Stimulated activated CD8-positive, alpha-beta memory T cell treated with anti-CD3 and anti-CD28 coated beads, Interleukin-12 subunit alpha, Interleukin-12 subunit beta, amount 100 ng/mL, for 24 hours (primary cell): ENCODE results near the gene CCDC57.
"Not testable (repeated sequence)": the region's sequence is repeated elsewhere in the genome, so short reads cannot be mapped to it uniquely, and the experiment has no call there.

Source experiments
- DNase-seq: peaks from one replicate; pipeline ENCODE4 v3.0.0-alpha.2; 2020; ENCODE audit errors: extremely low read depth

Gene CCDC57

DNA sequence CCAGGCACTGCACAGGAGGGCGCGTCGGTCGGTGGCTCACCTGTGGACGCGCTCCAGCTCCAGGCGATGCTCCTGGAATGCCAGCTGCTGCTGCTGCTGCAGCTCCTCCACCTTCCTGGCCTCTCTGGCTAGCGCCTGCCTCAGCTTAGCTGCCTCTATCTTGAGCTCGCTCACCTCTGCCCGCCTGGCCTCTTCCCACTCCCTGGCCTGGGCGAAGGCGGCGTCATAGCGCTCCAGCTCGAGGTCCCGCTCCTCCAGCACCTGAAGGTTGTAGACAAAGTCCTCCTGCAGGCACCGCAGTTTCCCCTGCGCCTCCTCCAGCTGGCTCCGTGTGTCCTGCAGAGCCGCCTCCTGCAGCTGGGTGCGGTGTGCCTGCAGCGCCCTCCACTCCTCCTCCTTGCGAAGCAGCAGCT, 11.1 kb downstream of the CCDC57 start:
- DNase-seq: no peak

DNA sequence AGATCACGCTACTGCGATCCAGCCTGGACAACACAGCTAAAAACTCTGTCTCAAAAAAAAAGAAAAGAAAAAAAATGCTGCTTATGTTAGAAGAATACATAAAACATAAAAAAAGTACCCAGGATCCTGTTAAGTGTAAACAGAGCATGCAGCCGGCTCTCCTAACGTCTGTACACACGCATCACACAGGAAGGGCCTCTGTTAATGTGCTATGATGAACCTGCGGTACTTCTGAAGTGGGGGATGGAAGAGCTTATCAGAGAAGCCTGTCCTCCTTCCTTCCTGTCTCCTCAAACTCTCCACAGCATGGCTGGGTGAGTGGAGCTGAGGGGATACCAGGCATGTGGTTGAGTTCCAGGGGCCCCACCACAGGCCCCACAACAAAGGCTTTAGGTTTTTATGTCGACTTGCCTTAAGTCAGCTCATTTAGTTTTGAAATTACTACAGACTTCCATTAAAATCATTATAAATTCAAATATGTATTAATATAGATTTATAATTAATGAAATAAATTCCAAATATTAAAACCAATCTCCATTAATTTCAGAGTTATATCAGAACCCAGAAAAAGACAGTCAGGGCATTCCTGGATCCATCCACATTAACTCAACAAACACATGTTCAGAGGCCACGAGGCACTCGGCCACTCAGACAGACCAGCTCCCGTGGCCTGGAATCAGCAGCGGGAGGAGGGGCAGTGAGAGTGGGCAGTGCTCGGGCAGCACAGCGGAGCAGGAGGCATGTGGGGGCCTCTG, 11.7 kb downstream of the CCDC57 start:
- no peak for DNase-seq

DNA sequence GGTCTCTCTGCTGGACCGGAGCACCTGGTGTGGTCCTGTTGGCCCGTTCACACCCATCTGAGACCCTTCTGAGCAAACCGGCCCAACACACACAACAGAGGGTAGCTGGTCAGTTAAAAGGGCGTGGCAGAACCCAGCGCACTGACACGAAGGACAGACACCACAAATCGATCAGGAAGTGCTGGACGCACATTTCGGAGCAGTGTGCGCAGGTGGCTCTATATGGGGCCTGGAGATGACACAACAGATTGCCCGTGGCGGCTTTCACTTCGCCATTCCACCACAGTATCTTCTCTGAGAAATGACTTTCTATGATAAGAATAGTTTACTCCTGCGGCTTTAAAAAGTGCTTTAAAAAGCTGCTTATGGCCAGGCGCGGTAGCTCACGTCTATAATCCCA, 12.5 kb downstream of the CCDC57 start:
- DNase-seq: no peak

DNA sequence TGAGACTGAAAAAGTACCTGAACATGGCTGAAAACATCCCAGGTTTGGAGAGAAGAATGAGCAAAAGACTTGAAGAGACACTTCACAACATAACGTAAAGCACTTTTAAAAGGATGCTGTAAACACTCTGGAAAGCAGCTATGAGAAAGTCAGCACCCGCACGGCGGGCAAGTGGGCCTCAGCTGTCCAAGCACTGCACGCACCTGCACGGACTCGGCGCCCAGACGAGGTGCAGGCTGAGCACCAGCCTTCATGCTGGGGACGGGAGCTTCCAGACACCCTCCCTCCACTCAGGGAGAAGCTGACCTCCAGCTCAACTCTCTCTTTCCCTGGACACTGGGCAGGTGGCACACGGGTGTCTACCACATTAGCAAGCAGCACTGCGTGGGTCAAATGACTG, 13.1 kb downstream of the CCDC57 start:
- DNase-seq: no peak

DNA sequence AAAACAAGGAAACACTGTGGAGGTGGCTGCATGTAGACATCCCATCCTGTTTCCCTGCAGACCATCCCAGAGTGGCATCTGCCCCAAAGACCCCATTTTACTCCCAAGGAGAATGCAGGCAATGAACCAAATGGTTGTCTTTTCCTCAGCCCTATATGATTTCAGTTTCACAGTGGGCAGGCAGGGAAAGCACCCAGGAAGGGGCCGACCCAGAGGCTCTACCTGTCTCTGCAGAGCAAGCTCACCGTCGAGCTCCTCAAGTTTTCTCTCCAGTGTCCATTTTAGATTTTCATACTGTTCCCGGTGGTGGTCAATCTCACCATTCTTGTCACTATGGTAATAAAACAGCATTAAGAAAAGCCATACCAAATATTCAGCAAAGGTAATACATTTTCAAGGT, 14.6 kb downstream of the CCDC57 start:
- DNase-seq: no peak

DNA sequence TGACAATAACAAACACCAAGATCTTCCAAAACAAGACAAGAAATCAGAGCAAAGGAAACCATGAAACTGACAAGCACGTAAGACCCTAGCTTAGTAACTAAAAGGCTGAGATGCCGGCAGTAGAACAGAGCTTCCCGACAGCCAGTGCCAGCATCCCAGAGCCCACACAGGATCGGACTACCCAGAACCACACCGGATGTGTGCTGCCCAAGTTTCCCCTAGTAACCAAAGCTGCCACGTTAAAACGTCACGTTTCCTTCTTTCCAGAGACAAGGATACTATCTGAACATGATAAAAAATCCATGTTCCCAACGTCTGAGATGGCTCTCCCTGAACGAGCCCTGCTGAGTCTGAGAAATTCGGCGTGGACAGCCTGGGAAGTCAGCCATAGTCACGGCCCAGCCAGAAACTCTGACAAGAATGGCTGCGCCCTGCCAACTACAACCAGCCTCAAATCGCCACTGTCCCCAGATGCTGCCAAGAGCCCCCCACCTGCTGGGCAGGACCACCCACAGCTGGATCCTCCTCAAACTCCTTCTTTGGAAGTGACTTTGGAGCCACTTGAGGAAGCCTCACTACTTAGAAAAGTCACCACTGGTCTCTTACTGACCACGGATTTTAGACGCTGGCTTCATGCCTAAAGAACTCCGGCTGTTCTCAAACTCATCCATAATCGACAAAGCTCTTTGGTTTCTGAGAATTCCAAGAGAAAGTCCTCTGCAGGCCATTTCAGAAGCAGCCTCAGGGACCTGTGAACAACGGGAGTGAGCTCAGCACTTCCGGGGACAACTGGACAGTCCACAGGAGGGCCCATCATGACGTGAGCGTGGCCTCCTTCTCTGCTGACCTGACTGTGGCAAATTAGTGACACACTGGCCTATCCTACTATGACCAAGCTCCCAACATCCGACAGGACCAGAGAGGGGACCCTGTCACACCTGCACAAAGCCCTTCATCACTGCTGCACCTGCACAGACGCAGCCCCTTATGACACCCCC, 16.7 kb downstream of the CCDC57 start:
- no peak for DNase-seq

DNA sequence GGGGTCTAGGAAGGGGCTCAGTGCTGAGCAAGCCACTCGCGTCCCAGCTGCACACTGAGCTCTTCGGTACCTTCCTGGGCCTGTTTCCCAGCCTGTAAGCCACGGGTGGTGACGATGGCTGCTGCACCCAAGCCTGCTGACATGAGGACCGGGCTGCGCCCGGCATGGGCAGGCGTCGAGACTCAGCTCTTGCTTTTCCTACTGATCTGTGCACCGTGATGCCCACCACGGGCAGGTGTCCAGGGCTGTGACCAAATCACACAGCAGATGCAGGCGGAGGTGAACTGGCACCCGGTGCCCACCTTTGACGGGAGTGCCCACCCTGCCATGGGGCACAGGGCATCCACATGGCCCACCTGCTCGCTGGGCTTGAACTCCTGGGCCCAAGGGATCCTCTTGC, 17.9 kb downstream of the CCDC57 start:
- DNase-seq: no peak

DNA sequence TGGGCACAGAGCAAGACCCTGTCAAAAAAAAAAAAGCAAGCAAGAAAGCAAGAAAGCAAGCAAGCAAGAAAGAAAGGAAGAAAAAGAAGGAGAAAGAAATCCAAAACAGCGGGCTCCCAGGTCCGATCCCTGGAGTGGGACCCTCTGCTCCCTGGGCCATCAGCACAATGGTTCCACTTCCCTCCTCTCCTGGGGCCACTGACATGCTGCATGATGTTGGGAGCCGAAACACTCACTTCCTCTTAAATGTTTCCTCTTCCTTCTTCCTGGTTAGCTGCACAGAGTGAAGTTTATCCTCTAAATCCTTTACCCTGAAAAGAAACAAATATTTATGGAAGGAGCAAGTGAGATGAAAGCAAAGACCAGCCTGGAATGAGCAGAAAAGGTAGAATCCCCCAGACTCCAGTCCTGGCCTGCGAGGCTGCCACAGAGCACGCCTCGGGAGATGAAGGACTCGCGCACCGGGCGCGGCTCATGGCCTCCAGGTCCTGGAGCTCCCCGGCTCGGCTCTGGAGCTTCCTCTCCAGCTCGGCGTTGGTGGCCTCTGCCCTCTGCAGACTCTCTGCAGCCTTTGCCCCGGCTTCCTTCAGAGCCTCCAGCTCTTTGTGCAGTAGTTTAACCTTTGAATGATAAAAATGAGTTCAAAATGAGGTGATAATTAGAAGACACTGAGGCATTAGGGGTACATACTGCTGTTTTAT, 19.0 kb downstream of the CCDC57 start:
- no peak for DNase-seq

DNA sequence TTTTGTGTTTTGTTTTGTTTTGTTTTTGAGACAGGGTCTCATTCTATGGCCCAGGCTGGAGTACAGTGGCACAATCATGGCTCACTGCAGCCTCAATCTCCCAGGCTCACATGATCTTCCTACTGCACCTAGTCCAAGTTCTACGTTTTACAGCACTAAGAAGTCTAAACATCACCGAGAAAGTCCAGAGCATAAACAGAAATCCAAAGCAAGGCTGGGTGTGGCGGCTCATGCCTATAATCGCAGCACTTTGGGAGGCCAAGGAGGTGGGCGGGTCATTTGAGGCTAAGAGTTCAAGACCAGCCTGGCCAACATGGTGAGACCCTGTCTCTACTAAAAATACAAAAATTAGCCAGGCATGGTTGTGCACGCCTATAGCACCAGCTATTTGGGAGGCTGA, 19.6 kb downstream of the CCDC57 start:
- DNase-seq: not testable (repeated sequence)

DNA sequence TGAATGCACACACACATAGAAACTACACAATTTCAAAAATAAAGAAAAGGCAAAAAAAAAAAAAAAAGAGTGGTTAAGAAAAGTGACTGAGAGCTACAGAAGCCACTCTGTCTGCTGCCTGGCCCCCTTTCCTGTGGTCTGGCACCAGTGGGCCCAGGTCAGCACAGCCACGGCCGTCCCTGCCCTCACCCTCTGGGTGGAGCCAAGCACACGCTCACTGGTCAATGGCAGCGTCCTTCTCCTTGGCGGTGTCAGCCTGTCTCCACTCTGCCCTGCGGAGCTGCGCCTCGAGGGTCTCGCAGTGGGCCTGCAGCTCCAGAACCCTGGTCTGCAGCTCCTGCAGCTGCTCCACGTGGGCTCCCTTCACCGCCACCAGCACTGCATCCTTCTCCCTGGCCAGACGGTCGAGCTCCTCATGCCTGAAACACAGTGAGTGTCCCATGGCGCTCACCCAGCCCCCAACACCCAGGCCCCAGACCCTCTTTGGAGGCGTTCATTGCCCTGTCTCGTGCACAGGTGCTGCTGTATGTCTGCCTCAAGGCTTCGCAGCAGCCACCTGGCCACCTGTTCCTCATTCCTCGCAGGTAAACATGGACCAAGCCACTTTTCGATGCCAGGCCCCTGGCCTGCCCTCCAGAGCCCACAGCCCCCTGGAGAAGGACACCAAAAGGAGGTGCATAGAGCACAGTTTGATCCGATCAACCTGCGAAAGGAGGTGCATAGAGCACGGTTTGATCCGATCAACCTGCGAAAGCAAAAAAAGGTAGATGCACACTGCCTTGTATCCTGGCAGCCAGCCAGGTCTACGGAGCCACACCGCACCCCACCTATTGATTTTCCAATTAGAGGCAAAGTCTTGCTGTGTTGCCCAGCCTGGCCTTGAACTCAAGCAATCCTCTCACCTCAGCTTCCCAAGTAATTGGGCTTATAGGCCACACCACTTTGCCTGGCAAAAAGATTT, 24.4 kb downstream of the CCDC57 start:
- DNase-seq: no peak

DNA sequence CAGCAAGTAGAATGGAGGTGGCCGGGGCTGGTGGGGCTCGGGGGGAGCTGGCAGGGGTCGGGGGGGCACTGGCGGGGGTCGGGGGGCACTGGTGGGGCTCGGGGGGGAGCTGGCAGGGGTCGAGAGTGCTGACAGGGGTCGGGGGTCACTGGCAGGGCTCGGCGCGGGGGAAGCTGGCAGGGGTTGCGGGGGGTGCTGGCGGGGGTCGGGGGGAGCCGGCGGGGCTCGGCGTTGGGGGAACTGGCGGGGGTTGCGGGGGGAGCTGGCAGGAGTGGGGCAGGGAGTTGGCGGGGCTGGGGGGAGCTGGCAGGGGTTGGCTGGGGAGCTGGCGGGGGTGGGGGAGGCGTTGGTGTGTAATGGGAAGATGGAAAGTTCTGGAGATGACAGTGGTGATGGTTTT, 25.1 kb downstream of the CCDC57 start:
- DNase-seq: no peak

DNA sequence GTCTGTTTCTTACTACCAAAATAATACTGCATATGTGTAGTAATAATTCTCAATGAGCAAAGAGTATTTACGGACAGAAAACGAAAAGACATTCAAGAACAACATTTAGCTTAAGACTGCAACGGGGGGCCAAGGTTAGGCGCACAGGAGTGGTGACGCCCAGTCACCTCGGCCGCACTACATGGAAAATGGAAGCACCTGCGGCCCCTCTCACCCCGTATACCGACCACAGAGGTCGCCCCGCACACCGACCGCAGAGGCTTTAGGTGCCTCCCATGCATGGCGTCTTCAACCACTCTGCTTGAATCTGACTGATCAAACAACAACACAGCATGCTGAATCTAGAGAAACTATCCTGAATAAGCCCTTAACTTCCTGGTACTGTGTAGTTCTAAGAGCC, 26.4 kb downstream of the CCDC57 start:
- DNase-seq: no peak

DNA sequence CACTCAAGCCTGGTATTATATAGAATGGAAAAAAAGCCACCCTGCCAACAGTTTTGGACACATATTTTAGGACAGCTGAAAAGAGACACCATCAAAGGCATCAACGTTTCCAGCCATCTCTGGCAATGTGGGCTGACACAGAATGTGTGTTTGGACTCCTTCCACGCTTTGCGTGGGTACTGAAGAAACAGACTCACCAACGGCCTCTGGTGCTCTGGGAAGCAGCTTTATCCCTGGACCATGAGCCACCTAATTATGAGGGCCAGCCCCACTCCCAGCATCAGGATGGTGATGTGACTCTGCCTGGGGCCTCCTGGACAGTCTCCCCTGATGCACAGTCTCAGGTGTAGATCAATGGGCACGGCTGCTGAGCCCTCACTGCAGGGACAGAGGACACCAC, 27.9 kb downstream of the CCDC57 start:
- DNase-seq: no peak

DNA sequence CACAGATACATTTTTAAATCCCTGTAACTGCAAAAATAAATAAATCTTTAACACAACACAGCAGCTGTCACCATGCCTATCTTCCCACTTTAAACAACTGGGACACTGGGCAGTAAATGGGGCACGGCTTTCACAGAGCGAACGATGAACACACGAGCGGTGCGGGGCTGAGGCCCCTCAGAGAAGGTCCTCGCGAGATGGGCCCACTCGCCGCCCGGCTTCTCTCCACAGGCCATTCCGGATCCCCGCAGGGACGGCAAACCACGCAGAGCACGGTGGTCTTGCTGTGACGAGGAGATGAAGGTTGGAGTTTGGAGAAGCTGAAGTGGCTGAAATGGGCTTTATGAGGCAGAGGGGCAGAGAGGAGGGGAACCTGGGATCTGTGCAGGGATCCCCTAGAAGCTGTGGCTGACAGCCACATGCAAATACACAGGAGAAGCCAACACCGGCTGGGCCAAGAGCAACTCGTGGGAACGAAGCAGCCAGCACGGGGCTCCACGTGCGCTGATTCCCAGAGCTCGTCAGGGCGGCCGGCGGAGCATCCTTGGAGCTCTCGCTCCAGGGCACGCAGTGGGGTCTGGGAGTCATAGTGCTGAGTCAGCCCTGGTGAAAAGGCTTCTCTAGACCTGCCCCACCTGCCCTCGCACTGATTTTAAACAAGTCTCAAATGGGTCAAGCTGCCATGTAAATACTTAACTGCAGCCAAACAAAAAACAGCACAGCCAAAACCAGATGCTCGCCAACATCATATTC, 31.7 kb downstream of the CCDC57 start:
- DNase-seq: no peak

DNA sequence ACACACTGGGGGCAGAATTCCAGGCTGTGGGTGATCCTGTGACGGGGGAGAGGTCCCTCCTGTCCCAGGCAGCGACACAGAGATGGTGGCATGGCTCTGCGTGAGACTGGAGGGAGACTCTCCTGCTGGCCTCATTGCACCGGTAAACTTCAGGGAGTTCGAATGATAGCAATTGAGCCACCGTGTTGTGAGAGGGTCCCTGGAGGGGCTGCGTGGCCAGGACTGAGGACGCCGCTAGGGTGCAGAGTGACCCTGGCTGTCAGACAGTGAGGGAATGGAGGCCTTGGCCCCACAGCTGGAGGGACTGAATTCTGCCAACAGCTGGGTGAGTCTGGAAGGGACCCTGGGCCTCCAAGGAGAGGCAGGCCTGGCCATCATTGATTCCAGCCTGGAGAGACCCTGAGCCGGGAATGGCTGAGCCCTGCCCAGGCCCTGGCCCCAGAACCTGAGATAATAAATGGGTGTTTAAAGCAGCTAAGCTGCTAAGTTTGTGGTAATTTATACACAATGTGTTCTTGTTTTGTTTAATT, 32.6 kb downstream of the CCDC57 start:
- no peak for DNase-seq

DNA sequence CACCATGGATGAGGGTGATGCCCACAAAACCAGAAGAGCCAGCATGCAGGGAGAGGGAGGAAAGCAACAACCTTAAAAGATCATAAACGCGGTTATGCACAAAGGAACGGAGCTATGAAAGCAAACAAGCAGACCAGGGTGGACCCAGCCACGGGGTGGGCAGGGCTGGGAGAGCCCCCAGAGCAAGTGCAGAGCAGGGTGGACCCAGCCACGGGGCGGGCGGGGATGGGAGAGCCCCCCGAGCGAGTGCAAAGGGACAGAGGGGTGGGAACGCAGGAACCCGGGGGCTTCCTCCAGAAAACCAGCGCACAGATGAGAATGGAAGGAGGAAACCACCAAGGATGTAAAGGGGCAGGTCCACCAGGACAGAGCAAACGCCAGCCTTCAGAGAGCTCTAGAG, 33.2 kb downstream of the CCDC57 start:
- no peak for DNase-seq

DNA sequence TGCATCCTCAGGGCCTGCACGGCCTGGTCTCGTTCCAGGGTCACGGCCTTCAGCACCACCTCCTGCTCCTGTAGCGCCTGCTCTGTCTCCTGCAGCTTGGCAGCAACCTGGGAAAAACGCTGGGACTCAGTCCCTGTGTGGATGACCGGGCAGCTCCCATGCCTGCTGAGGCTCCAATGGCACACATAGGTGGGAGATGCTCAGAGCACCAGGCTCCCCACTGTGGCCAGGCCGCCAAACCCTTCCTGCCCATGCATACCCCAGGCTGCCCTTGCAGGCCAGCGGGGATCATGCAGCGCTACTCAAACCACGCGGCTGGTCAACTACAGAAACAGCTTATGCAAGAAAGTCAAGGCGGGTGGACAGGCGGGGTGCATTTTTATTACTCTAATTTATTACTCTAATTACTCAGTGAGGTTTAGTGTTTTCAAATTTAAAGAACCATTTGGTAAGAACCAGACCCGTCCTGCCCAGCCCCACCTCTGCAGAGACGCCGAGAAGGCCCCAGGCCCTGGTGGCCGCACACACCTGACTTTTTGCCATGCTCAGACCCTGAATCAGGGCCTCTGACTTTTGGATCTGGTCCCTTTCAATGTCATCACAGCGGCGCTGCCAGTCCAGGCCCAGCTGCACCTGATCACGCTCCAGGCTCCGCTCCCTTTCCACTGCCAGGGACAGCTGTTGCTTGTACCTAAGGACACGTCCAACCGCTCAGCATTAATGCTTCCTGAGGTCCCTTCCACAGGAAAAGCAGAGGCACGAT, 34.0 kb downstream of the CCDC57 start:
- no peak for DNase-seq

DNA sequence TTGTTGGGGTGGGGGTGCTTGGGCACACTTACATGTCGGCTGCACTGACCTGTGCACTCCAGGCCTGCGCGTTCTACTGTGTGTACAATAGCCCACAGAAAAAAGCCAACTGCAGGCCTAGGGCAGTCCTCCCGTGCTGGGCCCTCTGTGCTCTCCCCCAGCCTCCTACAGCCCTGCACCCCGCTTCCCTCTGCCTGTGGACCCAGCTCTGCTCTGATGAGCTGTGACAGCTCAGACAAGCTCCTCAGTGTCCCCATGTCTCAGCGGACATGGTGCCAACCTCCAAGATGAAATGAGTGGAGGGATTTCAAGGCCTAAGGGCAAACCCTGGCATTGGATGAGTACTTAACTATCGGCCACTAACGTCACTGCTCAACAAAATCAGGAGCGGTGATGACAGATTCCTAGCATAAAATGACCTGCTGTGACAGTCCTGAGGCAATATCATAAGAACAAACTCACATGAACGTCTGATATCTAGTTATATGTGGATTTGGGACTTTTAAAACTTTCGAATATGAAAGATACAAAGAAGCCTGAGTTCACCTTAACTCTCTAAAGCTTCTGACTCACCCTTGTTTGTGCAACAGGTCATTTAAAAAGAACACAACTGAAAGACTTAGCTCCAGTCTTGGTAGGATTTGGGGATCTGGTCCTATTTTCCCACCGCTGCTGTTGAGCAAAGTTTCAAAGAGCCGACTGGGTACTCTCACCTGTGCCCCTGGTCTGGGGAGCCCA, 34.7 kb downstream of the CCDC57 start:
- no peak for DNase-seq

DNA sequence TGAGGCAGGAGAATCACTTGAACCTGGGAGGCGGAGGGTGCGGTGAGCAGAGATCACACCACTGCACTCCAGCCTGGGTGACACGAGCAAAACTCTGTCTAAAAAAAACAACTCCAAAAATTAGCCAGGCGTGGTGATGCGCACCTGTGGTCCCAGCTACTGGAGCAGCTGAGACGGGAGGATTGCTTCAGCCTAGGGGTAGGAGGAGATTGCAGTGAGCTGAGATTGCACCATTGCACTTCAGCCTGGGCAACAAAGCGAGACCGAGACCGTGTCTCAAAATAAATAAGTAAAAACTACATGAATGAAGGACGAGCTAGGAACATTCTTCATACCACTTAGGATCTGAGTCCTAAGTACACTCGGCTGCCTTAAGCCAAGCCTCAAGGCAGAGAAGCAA, 35.4 kb downstream of the CCDC57 start:
- DNase-seq: no peak
